T-helper 22 cell (primary cell): ENCODE measurements around the gene MRPS18B.

Experiments
- DNase-seq: peaks from one replicate; pipeline ENCODE4 v3.0.0-alpha.2; 2020; ENCODE audit warnings: low read depth

Gene MRPS18B

DNA sequence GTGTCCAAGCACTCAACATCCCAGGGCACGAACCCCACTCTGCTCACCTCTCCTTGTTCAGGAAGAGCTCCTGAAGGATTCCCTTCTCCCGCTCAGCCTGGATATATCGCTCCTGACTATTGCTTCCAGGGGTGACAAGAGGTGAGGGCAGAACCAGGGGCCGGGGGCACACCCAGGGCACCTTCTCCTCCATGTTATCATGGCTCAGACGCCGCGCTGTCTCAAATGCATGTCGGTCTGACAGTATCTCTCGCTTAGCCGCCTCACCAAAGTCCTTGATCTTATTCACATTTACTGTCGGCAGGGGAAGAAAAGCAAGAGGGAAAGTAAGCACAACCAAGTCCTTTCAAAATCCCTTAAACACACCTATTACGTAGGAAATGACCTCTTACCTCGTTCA, 13.7 kb upstream of the MRPS18B start:
- no peak for DNase-seq

DNA sequence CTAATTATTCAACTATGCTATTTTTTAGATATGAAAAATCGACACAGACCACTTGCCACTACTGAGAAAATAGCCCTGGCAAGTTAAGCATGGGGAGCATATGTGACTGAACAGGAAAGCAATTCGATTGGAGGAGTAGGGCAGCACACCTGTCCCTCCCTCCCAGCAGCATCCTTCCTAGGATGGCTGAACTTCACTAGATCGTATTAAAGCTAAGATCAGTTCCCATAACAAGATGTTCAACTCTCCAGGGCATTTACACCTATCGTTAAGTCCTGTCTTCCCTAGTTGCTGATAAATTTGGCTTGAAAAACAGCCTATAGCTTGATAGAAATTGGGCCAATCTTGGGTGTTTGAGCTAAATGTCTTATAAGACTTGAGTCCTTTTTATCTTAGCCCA, 7.6 kb upstream of the MRPS18B start:
- no peak for DNase-seq

DNA sequence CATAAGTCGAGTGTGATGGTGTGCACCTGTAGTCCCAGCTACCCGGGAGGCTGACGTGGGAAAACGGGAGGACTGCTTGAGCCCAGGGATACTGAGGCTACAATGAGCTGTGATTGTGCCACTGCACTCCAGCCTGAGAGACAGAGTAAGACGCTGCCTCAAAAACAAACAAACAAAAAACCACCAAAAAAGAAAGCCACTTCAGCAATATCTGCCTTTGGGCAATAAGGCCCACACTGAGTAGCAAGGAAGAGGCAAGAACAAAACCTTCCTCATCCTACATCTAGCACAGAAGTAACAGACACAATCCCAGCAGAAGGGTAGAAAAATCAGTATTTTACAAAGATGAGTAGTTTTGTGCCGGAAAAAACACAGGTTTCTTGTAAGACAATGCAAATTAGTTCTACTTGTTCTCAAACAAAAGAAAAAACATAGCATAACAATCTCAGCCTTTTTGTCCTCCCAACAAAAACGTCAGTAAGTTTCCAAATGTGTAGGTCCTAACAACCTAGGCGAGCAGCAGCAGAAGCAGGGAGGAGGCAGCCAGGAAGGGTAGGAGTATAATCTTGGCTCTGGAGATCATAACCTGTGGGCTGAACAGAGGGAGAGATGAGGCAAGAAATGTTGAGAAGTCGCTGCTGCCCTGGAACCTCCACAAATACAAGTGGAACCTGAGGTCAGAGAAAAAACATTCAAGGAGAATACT, 6.3 kb upstream of the MRPS18B start:
- no peak for DNase-seq

DNA sequence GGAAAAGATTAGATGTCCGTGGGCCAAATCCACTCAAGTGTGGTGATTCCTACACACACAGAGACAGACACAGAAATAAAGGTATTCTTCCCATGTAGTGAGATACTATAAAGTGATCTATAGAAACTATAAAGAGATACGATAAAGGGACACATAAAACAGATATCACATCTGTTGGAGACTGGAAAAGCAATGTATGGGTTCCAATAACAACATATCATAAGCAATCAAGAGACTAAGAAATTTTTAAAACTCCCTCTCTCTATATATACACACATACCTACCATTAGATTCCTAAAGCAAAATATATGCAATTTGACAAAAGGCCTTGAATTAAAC, 5.8 kb upstream of the MRPS18B start:
- DNase-seq: no peak

DNA sequence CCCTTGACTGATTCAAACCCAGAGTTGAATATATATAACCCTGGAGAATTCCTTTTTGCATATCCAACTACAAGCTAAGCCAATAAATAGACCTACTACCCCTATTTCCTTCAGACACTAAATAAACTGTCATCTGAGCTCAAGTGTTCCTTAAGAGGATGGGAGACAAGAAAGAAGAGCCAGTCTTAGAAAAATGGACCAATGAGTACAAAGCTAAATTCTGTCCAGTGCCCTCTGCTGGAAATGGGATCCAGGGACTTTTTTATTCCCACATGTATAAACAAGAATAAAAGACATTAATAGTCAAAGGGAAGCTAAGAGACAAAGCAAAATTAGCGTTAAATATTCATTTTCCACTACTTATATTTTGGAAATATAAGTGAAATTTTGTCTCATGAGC, 5.4 kb upstream of the MRPS18B start:
- DNase-seq: no peak

DNA sequence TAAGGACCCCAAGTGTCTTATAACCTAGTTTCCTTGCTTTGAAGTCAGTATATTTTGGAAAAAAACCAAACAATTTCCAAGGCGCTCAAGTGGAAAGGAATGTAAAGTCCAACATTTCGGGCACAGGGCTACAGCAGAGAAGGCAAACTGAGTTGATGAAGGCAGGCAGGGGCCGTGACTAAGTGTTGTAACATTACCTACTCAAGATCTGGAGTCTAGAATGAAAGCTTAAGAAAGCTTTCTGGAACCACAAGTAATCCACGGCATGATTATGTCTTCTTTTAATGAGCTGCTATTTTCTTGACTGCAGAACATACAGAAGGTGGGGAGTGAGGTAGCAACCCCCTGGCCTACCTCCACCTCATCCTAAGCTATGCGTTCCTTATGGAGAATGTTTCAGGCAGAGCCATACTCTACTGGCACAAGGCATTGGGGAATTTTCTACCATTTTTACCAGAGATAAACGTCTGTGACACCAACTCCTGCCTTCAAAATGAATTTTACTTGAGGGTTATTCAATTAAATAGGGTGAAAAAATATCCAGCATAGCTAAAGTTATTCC, 4.9 kb upstream of the MRPS18B start:
- DNase-seq: no peak

DNA sequence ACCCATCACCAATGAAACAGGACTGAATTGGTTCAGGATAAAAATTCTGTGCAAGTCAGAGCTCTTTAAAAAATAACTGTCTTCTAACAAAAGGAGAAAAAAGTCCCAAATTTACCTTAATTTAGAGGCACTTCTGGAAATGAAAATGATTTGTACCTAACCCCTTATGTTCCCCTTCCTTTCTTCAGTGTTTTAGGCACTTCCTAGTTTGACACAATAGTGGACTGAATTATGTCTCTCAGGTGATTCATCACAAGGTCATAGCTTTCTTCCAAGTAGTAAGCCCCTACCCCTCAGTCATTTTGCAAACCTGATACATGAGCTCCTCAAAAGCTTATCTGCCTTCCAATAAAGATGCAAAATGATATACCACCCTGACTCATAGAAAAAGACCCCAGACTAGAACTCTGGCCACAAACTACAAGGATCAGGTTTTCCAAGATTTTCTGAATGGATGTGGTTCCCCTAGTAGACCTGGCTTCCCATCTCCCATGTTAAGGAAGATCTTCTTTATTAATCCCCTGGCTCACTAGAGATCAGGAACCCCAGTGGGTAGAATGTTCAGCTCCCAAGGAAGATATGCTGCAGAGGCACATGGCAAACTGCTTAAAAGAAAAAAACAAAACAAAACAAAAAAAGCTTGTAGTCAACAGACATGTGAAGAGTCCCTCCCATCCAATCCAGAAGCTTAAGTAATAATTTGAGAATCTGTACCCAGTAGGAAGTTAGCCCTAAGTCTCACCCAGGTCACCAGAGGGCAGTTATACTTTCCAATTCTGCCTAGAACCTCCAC, 4.2 kb upstream of the MRPS18B start:
- DNase-seq: no peak

DNA sequence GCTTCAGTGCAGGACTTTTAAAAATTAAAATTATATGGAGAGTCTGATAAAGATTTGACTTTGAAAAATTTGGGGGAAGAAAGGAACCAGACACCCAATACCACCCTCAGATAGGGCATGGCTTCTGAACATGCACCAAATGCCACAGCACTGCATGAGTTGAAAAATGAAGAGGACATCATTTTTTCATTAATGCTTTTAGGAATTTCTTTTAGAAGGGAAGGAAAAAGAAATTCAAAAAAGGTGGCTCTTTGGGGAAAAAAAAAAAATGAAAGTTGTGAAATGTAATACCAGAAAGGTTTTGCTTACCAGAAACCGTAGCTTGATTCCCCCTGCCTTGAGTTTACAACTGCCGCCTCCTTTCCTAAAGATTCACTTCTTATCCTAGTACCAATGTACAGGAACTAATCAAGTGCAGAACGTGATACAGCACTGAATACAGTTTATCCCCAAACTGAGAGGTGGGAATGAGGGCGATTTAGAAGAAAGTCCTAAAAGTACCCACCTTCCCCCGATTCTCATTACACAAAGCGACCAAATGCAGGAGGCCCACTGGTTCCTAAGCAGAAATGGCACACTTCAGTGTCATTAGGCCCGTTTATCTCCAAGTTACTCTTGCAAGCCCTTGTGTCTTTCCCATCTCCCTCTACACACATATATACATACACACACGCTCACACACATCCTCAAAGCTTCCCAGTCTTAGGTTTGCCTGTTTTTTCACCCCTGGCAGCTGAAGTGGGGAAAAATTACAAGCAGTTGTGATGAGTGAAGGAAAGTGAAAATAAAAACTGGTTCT, 3.4 kb upstream of the MRPS18B start:
- DNase-seq: no peak

DNA sequence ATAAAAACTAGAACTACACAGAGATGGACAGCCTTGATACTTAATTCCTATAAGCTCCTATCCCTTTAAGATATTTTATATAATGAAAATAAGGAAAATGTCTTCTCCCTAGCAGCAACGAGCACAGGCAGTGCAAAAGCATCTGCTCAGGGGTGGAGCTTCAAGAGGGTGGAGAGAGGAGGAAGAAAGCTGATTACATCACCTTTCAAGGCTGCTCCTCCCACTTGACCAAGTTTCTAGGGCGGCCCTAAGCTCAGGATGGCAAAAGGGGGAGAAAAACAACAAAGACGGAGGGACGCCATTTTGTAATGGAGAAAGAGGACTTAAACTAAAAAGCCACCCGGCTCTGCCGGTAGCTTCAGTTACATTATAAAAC, 2.8 kb upstream of the MRPS18B start:
- DNase-seq: peak; percentile 82

DNA sequence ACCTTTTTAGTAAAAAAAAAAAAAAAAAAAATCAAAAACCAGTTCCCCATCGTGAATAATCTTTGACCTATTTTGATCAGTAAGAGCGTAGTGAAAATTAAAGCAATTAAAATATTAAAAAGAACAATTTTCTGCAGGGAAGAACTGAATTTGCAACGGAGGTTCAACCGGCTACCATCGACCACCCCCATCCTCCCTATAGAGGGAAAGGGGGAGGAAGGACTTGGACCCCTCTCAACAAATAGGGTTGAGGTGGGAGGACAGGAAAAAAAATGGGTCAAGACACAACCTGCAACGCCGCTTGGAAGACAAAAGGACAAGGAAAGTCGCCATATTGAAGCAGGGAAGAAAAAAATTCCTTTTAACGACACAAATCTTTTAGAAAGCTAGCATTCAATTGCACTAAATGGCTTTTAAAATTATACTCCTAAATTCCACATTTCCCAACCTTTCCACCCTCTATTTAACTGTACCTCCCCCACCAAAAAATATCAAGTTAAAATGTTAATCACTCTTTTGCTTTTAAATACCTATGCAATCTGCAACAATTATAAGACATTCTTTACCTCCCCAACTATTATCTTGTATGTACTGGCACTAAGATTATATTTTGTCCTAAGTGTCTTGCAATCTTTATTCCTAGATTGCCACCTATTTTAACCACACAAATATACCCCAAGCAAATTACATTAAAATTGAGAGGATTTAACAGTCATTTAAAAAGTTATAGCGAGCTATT, 2.3 kb upstream of the MRPS18B start:
- no peak for DNase-seq

DNA sequence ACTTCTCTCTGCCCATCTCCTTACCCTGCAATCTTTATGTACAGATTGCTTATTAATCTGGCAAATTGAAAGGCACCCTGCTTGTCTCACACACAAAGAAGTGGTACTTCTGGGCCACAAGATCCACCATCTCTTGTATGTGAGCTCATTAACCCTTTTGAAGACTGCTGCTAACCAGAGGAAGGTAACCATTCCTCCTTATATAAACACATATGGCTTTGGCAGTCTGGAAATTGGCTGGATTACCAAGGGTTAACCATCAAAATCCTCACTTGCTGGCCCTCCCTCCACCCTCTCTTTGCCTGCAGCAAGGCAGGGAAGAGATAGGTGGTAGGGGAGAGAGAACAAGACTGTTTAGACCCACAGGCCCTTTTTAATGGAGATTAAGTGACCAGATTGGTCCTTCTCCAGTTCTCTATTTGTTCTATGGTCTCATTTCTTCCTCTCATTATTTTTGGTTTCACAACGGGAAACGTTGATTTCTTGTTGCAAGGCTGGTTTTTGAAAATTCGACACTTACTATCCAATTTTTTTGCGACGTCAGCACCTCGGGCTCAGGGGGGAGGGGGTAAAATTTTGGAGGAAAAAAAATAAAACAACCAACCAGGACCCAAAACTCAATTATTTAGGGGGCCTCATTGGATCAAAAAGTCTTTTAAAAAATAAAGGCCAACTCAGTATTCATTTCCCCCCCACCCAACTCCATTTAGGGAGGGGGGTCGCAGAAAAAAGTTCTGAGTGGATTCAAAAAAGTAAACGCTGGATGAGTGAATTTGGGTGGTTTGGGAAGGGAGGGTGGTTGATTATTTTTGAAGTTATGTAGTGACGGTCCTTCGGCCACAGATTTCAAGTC, 1.5 kb upstream of the MRPS18B start:
- DNase-seq: no peak

DNA sequence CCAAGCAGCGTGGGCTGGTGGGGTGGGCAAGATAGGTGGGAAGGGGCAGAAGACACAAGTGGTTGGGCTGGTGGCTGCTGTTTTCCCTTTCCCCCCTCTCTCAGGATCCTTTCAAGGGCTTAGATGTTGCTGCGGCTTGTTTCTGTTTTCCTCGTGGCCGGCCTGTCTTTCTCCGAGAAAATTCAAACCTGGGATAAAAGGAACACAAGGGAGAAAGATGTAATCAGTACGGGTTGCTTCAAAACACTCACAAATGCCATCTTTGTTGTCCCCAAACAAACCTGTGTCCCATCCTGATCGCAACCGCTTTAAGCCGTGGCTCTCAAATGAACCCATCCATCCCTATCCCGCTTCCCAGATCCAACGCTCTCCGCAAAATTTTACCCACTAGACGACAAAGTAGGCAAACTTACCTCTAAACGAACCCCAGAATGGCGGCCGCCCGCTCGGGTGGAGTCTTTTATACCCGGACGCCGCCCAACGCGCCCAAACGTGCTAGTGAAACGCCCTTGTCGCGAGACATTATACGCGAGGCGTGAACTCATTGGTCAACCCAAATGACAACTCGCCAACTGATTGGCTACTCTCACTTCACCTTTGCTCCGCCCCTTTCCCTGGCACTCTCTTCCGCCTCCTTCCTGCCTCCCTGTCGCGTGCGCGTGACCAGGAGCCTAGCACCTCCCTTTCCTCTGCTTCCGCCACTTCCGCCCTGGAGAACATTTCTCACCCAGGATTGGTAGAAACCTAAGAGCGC, 652 bp upstream of the MRPS18B start, which contains the start of gene PPP1R10:
Gene PPP1R10 (minus strand): TSS at position 433 of the 754 bp plus-strand sequence. CDS start 7,299 bp downstream, outside the sequence.
- peak; percentile 100 for DNase-seq

DNA sequence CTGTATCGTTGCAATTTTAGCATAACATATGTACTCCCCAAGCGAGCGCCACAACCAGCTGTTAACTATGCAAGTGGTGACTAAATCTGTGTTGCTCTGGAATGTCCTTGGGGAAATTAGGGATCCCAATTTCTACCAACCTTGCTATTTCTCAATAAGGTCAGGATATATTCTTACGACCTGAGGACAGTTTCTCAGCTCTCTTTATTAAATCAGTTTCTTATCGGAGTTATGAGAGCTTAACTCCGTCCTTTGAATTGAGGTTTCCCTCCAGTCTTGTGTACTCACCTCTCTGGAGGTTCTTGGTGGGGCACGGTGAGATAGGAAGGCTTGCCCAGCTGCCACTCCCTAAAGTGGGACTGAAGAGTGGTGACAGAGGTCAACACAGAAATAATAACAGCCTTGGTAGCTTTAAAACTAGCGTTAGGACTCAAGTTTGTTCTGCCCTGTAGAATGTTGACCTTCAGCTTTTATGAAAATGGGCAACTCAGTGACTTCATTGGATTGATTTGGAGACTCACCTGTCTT, 694 bp downstream of the MRPS18B start:
- DNase-seq: no peak

DNA sequence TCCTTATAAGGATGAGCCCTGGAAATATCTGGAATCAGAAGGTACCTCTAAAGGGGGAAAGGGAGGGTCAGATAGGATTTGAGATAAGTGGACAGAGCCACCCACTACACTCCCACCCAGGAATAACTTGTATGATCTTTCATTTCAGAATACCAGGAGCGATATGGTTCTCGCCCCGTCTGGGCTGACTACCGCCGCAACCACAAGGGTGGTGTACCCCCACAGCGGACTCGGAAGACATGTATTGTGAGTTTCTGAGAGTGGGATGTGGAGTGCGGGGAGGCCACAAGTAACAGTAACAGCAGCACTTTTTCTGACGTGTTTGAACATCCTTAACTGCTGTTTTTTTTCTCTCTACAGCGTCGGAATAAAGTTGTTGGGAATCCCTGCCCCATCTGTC, 1.9 kb downstream of the MRPS18B start:
- DNase-seq: no peak

DNA sequence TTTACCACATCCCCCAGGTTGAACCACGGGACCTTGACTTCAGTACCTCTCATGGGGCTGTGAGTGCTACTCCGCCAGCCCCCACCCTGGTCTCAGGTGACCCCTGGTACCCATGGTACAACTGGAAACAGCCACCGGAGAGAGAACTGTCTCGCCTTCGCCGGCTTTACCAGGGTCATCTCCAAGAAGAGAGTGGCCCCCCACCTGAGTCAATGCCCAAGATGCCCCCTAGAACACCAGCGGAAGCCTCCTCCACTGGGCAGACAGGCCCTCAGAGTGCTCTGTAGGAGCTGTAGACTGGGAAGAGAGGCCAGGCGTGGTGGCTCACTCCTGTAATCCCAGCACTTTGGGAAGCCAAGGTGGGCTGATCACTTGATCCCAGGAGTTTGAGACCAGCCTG, 7.9 kb downstream of the MRPS18B start:
- DNase-seq: no peak

DNA sequence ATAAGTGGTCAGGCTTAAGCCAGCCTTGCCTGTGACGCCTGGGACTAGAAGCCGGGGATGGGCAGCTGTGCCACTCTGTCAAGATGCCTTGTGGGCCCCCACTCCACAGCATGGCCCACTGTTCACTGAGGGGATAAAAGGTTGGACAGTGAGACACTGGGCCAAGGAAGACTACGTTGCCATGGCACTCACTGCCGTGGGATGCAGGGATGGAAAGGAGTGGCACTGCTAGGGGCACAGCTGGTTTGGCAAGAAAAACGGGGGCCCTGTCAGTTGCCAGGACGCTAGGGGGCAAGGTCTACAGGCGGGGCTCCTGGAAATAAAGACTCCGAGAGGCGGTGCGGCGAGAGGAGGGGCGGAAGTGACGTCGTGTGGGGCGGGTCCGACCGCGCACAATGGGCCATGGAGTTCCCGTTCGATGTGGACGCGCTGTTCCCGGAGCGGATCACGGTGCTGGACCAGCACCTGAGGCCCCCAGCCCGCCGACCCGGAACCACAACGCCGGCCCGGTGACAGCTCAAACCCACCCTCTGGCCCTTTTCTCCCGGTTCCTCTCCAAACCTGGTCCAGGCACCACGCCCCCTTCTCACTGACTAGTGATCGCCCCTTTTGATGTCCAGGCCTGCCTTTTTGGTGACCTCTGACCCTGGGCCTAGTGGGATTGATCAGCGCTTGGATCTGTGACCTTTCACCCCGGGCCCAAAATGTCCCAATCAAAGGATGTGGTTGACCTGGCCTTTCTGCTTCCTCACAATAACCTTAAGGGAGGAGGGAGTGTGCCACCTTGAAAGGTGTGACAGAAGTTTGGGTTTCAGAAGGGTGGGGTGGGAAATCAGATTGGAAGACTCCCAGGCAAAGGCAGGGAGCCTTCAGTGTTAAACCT, 9.1 kb downstream of the MRPS18B start, which contains the start of gene ATAT1:
Gene ATAT1 (plus strand): TSS at position 391 of the 883 bp plus-strand sequence.
- DNase-seq: peak; percentile 85

DNA sequence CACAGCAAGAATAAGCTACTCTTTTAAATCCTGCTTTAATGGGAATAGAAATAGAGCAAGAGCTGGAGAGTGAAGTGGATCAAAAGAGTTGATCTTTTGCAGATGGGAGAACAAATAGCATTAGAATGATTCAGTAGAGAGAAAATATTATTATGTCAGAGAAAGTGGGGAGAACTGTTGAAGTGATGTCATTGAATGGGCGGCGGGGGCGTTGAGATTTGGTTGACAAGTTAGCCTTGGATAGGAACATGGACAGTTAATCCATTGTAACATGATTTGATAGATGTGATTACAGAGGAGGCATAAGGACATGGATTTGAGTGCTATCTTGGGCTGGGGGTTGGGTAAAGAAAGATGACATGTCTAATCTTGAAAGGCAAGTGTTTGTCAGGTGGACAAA, 18.2 kb downstream of the MRPS18B start:
- DNase-seq: no peak

DNA sequence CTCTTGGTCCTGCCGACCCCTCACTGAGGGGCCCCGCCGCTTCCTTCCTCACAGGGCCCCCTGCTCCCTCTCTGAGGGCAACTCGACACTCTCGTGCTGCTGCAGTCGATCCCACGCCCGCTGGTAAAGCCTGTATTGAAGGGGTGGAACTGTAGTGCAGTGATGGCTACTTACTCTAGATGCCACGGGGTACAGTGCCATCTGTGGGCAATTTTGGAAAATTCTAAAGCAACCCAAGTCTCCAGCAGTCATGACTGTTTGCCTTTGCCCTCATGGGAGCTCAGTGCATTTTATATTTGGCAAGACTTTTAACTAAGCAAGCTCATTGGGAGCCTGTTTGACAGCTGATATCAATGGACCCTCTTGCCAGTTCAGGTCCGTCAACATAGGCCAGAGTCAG, 22.8 kb downstream of the MRPS18B start:
- DNase-seq: no peak

DNA sequence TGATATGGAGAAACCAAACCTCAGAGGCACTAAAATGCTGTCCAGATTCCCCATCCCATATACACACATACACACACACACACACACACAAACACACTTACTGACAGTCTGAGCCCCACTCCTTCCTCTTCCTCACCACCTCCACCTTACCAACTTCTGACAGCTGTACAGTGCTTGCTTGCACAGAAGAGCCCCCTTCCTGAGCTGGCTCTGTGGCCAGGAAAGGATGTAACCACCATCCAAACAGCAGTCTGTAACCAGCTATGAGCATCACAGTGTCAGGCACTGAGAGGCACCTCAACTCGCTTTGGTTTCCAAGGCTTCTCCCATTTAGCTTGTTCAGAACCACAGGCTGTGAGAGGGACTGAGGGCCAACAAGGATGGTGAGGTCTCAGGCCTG, 23.4 kb downstream of the MRPS18B start:
- DNase-seq: no peak
